ENCODE data around the gene ATG9A.

ATG9A gene

DNA sequence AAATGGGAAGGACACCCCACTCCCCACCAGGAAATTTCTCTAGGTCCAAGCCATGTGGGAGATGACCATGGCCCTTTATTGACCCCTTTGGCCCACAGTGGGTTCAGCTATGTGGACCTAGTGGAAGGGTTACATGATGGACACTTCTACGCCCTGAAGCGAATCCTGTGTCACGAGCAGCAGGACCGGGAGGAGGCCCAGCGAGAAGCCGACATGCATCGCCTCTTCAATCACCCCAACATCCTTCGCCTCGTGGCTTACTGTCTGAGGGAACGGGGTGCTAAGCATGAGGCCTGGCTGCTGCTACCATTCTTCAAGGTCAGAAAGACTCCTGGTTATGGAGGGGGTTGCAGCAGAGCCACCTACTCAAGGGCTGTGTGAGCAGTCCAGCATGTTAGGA lies 17.1 kb upstream of the ATG9A start:
- no peak overlapping the region for H2AFZ ChIP-seq (ENCODE audit: low read length)
- no peaks in the 10 kb centered on the region for H3F3A ChIP-seq (ENCODE audit: low read depth)
- H3K27me3 ChIP-seq (ENCODE audit: insufficient read depth, low read length, poor library complexity, severe bottlenecking) = peaks cover 2% of the 10 kb centered on the region
- peaks cover 55% of the 10 kb centered on the region for H3K4me1 ChIP-seq (ENCODE audit: insufficient read depth, low read length, poor library complexity, severe bottlenecking)
- peaks cover 27% of the 10 kb centered on the region for H4K20me1 ChIP-seq (ENCODE audit: insufficient read depth, low read length, poor library complexity, severe bottlenecking)
- TF ChIP-seq EZH2phosphoT487 (IDR thresholded peaks at IDR 0.05; ENCODE audit: borderline replicate concordance) = no peak
- TF ChIP-seq, protein P1, sequence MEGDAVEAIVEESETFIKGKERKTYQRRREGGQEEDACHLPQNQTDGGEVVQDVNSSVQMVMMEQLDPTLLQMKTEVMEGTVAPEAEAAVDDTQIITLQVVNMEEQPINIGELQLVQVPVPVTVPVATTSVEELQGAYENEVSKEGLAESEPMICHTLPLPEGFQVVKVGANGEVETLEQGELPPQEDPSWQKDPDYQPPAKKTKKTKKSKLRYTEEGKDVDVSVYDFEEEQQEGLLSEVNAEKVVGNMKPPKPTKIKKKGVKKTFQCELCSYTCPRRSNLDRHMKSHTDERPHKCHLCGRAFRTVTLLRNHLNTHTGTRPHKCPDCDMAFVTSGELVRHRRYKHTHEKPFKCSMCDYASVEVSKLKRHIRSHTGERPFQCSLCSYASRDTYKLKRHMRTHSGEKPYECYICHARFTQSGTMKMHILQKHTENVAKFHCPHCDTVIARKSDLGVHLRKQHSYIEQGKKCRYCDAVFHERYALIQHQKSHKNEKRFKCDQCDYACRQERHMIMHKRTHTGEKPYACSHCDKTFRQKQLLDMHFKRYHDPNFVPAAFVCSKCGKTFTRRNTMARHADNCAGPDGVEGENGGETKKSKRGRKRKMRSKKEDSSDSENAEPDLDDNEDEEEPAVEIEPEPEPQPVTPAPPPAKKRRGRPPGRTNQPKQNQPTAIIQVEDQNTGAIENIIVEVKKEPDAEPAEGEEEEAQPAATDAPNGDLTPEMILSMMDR (conservative IDR thresholded peaks at IDR 0.05; ENCODE audit: low read length) = no peak
- peak overlapping the region; percentile 78 for H3K4me2 ChIP-seq (ENCODE audit: low read depth, low read length, poor library complexity, severe bottlenecking)
- no peak overlapping the region for H3K9ac ChIP-seq (ENCODE audit: low read depth, low read length, poor library complexity, severe bottlenecking)
- H3K4me3 ChIP-seq (ENCODE audit: low read length, poor library complexity, severe bottlenecking) = peak overlapping the region; percentile 95
- no peaks in the 10 kb centered on the region for H3K9me3 ChIP-seq (ENCODE audit: insufficient read depth, low read depth, low read length)
- H3K79me2 ChIP-seq (ENCODE audit: insufficient read depth, low read length) = peaks cover 15% of the 10 kb centered on the region
- no peaks in the 10 kb centered on the region for H3K36me3 ChIP-seq (ENCODE audit: insufficient read depth, low read length)
- no peaks in the 10 kb centered on the region for H3K9me2 ChIP-seq (replicated peaks; ENCODE audit: low read depth, low read length)

DNA sequence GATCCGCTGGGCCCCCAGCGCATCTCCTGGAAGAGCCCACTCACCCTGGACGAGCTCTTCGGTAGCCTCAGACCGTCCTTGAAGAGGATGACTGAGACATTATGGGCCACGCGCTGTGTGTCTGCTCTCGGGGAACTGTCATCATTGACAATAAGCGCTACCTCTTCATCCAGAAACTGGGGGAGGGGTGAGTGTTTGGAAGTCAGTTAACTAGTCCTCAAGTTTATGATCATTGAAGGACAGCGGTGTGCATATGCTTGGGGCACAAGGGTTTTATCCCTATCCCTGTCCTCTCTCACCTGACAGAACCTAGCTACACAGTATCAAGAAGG lies 16.4 kb upstream of the ATG9A start:
- Histone ChIP-seq H3K9me3 (ENCODE audit: insufficient read depth, low read depth, low read length) (no peaks in the 10 kb centered on the region), H3K9ac (ENCODE audit: low read depth, low read length, poor library complexity, severe bottlenecking) (peak overlapping the region; percentile 91), H3K4me3 (ENCODE audit: low read length, poor library complexity, severe bottlenecking) (peak overlapping the region; percentile 95), H2AFZ (ENCODE audit: low read length) (no peak overlapping the region), H3K79me2 (ENCODE audit: insufficient read depth, low read length) (peaks cover 15% of the 10 kb centered on the region), H3K4me1 (ENCODE audit: insufficient read depth, low read length, poor library complexity, severe bottlenecking) (peaks cover 55% of the 10 kb centered on the region), H3K9me2 (replicated peaks; ENCODE audit: low read depth, low read length) (no peaks in the 10 kb centered on the region), H3K4me2 (ENCODE audit: low read depth, low read length, poor library complexity, severe bottlenecking) (peak overlapping the region; percentile 78), H3K36me3 (ENCODE audit: insufficient read depth, low read length) (no peaks in the 10 kb centered on the region), H3K27me3 (ENCODE audit: insufficient read depth, low read length, poor library complexity, severe bottlenecking) (no peaks in the 10 kb centered on the region), H3F3A (ENCODE audit: low read depth) (no peaks in the 10 kb centered on the region), H4K20me1 (ENCODE audit: insufficient read depth, low read length, poor library complexity, severe bottlenecking) (peaks cover 27% of the 10 kb centered on the region)
- TF ChIP-seq, protein P1 (conservative IDR thresholded peaks at IDR 0.05; ENCODE audit: low read length) = no peak
- no peak for TF ChIP-seq EZH2phosphoT487 (IDR thresholded peaks at IDR 0.05; ENCODE audit: borderline replicate concordance)

DNA sequence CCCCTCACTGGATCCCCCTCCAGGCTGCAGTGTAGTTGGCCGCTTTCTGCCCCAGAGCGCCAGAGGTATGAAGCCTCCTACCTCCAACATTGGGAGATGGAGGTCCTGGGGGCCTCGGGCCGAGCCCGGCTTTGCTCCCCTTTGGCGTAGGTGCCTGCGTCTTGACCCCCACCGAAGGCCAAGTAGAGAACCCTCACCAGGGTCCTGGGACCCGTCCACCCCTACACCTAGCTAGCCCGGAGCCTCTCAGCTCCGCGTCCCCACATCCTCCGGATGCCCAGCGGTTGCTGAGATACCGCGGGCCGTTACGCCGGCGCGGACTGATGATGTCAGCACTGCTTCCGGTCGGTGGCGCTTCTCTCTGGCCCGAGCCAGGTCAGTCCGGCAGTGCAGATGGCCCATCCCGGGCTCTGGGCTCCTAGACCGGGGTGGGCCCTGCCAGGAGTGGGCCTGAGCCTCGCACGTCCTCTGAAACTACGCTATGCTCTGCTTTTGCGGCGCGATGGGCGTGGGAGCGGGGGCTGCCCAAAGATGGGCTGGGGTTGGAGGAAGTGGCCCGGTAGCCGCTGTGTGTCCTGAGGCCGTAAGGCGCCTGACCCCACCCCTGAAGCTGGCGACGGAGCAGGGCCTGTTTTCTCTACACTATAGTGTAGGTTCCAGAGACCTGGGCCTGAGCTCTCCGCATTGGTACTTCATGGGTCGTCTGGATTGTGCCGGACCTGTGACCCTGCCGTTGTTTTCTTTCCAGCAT lies 15.9 kb upstream of the ATG9A start, which contains the start of the genes GLB1L and STK16:
TSS of gene GLB1L (minus strand) at position 297 of the 751 bp plus-strand sequence. CDS start 1,871 bp downstream, outside the sequence.
TSS of gene STK16 (plus strand) at position 332 of the 751 bp plus-strand sequence. CDS start 521 bp downstream, outside the sequence.
- Histone ChIP-seq H3K4me1 (ENCODE audit: insufficient read depth, low read length, poor library complexity, severe bottlenecking) (peaks cover 54% of the 10 kb centered on the region), H3K27me3 (ENCODE audit: insufficient read depth, low read length, poor library complexity, severe bottlenecking) (no peaks in the 10 kb centered on the region), H4K20me1 (ENCODE audit: insufficient read depth, low read length, poor library complexity, severe bottlenecking) (peaks cover 27% of the 10 kb centered on the region), H3K9me2 (replicated peaks; ENCODE audit: low read depth, low read length) (no peaks in the 10 kb centered on the region), H3K9me3 (ENCODE audit: insufficient read depth, low read depth, low read length) (no peaks in the 10 kb centered on the region), H3K4me2 (ENCODE audit: low read depth, low read length, poor library complexity, severe bottlenecking) (peak within 1 kb of the TSS; percentile 78), H2AFZ (ENCODE audit: low read length) (peak within 1 kb of the TSS; percentile 75), H3K79me2 (ENCODE audit: insufficient read depth, low read length) (peaks cover 15% of the 10 kb centered on the region), H3F3A (ENCODE audit: low read depth) (no peaks in the 10 kb centered on the region), H3K9ac (ENCODE audit: low read depth, low read length, poor library complexity, severe bottlenecking) (peak within 1 kb of the TSS; percentile 91), H3K36me3 (ENCODE audit: insufficient read depth, low read length) (no peaks in the 10 kb centered on the region), H3K4me3 (ENCODE audit: low read length, poor library complexity, severe bottlenecking) (peak within 1 kb of the TSS; percentile 95)
- TF ChIP-seq, protein P1 (conservative IDR thresholded peaks at IDR 0.05; ENCODE audit: low read length) = no peak
- no peak for TF ChIP-seq EZH2phosphoT487 (IDR thresholded peaks at IDR 0.05; ENCODE audit: borderline replicate concordance)
